IPS DF 4.7 (cell line): ENCODE data around the gene NTSR2.

Experiments
- DNase-seq: peaks from one replicate; pipeline ENCODE4 v3.0.0-alpha.2; 2013; ENCODE audit warnings: low spot score; ENCODE audit errors: extremely low read depth

NTSR2 gene

GRCh38 chr2:11669454-11670291, at the start of gene NTSR2:
TSS of gene NTSR2 (minus strand) at chr2:11670195. CDS start at chr2:11670129, 66 bp downstream.
- DNase-seq, result no peak

GRCh38 chr2:11719230-11719977, 49.4 kb upstream of the NTSR2 start:
- DNase-seq, result no peak

- DNase-seq, result no peak
Observed at GRCh38 chr2:11718606-11719005, 48.6 kb upstream of the NTSR2 start.

- DNase-seq, result no peak
Observed at GRCh38 chr2:11717623-11718022, 47.6 kb upstream of the NTSR2 start.

- no peak for DNase-seq
Observed at GRCh38 chr2:11716689-11717321, 46.8 kb upstream of the NTSR2 start.

- no peak for DNase-seq
Observed at GRCh38 chr2:11715987-11716652, 46.1 kb upstream of the NTSR2 start.

- DNase-seq, result no peak
Observed at GRCh38 chr2:11713815-11714214, 43.8 kb upstream of the NTSR2 start.

- no peak for DNase-seq
Observed at GRCh38 chr2:11712866-11713265, 42.9 kb upstream of the NTSR2 start.

GRCh38 chr2:11711751-11712150, 41.8 kb upstream of the NTSR2 start:
- no peak for DNase-seq

GRCh38 chr2:11711354-11711716, 41.3 kb upstream of the NTSR2 start:
- no peak for DNase-seq

GRCh38 chr2:11710632-11711353, 40.8 kb upstream of the NTSR2 start:
- DNase-seq, result no peak

- DNase-seq, result no peak
Observed at GRCh38 chr2:11710210-11710609, 40.2 kb upstream of the NTSR2 start.

- DNase-seq, result no peak
Observed at GRCh38 chr2:11709293-11709692, 39.3 kb upstream of the NTSR2 start.

- DNase-seq, result no peak
Observed at GRCh38 chr2:11708106-11708505, 38.1 kb upstream of the NTSR2 start.

- DNase-seq, result no peak
Observed at GRCh38 chr2:11705711-11706110, 35.7 kb upstream of the NTSR2 start.

GRCh38 chr2:11705063-11705462, 35.1 kb upstream of the NTSR2 start:
- no peak for DNase-seq

GRCh38 chr2:11703700-11704099, 33.7 kb upstream of the NTSR2 start:
- DNase-seq, result no peak

GRCh38 chr2:11702946-11703345, 33.0 kb upstream of the NTSR2 start:
- DNase-seq, result no peak

- no peak for DNase-seq
Observed at GRCh38 chr2:11701751-11702301, 31.8 kb upstream of the NTSR2 start.

- no peak for DNase-seq
Observed at GRCh38 chr2:11701206-11701605, 31.2 kb upstream of the NTSR2 start.
